ENCODE data around the gene KAZN. TPM values are rescaled to one million over a fixed set of nuclear protein-coding genes. Genes with fewer than 3 reads are reported as not detected.

The KAZN gene
- 3.7 TPM for total RNA-seq
- long read RNA-seq, partial matches to known transcripts: 0 of 6 reads
- long read RNA-seq, other reads (novel, unspliced or antisense): 5 of 6 reads

- ATAC-seq (ENCODE audit: poor library complexity) (peak; percentile 42), DNase-seq (peak; percentile 50)
Measured at GRCh38 chr1:14598498-14599182, at the start of gene KAZN. TSS of gene KAZN (plus strand) at chr1:14598685.

GRCh38 chr1:14549897-14550620 is 48.4 kb upstream of the KAZN start:
- ATAC-seq (ENCODE audit: poor library complexity): no peak
- no peak for DNase-seq
- intact Hi-C loops (cut with DNase I): no loop called here

More at GRCh38 chr1:14598498-14599182, at the start of gene KAZN:
- intact Hi-C loops (cut with DNase I): no loop called here

GRCh38 chr1:14551386-14551785 is 47.1 kb upstream of the KAZN start:
- DNase-seq (no peak), ATAC-seq (ENCODE audit: poor library complexity) (no peak)
- intact Hi-C loops (cut with DNase I): no loop called here

- intact Hi-C loops (cut with DNase I): no loop called here
- ATAC-seq (ENCODE audit: poor library complexity) (no peak), DNase-seq (no peak)
Measured at GRCh38 chr1:14552246-14552965, 46.1 kb upstream of the KAZN start.

- DNase-seq (peak; percentile 45), ATAC-seq (ENCODE audit: poor library complexity) (peak; percentile 57)
- intact Hi-C loops (cut with DNase I): no loop called here
Measured at GRCh38 chr1:14553711-14554110, 44.8 kb upstream of the KAZN start.

- intact Hi-C loops (cut with DNase I): no loop called here
- no peak for DNase-seq
- ATAC-seq (ENCODE audit: poor library complexity): no peak
Measured at GRCh38 chr1:14555091-14555490, 43.4 kb upstream of the KAZN start.

GRCh38 chr1:14561014-14561693 is 37.3 kb upstream of the KAZN start:
- no peak for DNase-seq
- no peak for ATAC-seq (ENCODE audit: poor library complexity)
- intact Hi-C loops (cut with DNase I): no loop called here

- intact Hi-C loops (cut with DNase I): no loop called here
Measured at GRCh38 chr1:14565090-14565489, 33.4 kb upstream of the KAZN start.

GRCh38 chr1:14567056-14567455 is 31.4 kb upstream of the KAZN start:
- no peak for ATAC-seq (ENCODE audit: poor library complexity)
- DNase-seq: no peak
- intact Hi-C loops (cut with DNase I): no loop called here

More at GRCh38 chr1:14565090-14565489, 33.4 kb upstream of the KAZN start:
- ATAC-seq (ENCODE audit: poor library complexity) (no peak), DNase-seq (no peak)

- ATAC-seq (ENCODE audit: poor library complexity) (no peak), DNase-seq (no peak)
- intact Hi-C loops (cut with DNase I): no loop called here
Measured at GRCh38 chr1:14567903-14568302, 30.6 kb upstream of the KAZN start.

- DNase-seq: no peak
- ATAC-seq (ENCODE audit: poor library complexity): no peak
- intact Hi-C loops (cut with DNase I): no loop called here
Measured at GRCh38 chr1:14568716-14569355, 29.6 kb upstream of the KAZN start.

GRCh38 chr1:14570514-14570913 is 28.0 kb upstream of the KAZN start:
- ATAC-seq (ENCODE audit: poor library complexity) (no peak), DNase-seq (no peak)
- intact Hi-C loops (cut with DNase I): no loop called here

- intact Hi-C loops (cut with DNase I): no loop called here
- DNase-seq (no peak), ATAC-seq (ENCODE audit: poor library complexity) (no peak)
Measured at GRCh38 chr1:14571810-14572767, 26.4 kb upstream of the KAZN start.

GRCh38 chr1:14572861-14573260 is 25.6 kb upstream of the KAZN start:
- no peak for DNase-seq
- no peak for ATAC-seq (ENCODE audit: poor library complexity)
- intact Hi-C loops (cut with DNase I): no loop called here

- ATAC-seq (ENCODE audit: poor library complexity): no peak
- intact Hi-C loops (cut with DNase I): no loop called here
- no peak for DNase-seq
Measured at GRCh38 chr1:14576155-14576554, 22.3 kb upstream of the KAZN start.

- intact Hi-C loops (cut with DNase I): no loop called here
- DNase-seq: no peak
- no peak for ATAC-seq (ENCODE audit: poor library complexity)
Measured at GRCh38 chr1:14577261-14577660, 21.2 kb upstream of the KAZN start.

GRCh38 chr1:14578156-14578555 is 20.3 kb upstream of the KAZN start:
- no peak for ATAC-seq (ENCODE audit: poor library complexity)
- intact Hi-C loops (cut with DNase I): no loop called here
- no peak for DNase-seq
